Muscle of leg (tissue), 11 donors: ENCODE results near the gene ZNF385A. TPM values are rescaled to one million over a fixed set of nuclear protein-coding genes. Genes with fewer than 3 reads are reported as not detected.
"Not testable (repeated sequence)": the region's sequence is repeated elsewhere in the genome, so short reads cannot be mapped to it uniquely, and the experiment has no call there.

Source experiments
- DNase-seq: peaks from one replicate; pipeline ENCODE4 v3.0.0; 2013
- H3K27ac ChIP-seq: one replicate; pipeline ENCODE4 v1.5.1; 2013; ENCODE audit warnings: mild to moderate bottlenecking, low read length, control low read depth
- H3K27me3 ChIP-seq: one replicate; pipeline ENCODE4 v1.6.1; 2013; ENCODE audit warnings: low read length; ENCODE audit not compliant: control insufficient read depth, insufficient read depth
- H3K36me3 ChIP-seq: one replicate; pipeline ENCODE4 v1.6.1; 2013; ENCODE audit warnings: low read length; ENCODE audit not compliant: control insufficient read depth, insufficient read depth
- H3K4me1 ChIP-seq: one replicate; pipeline ENCODE4 v1.6.1; 2013; ENCODE audit warnings: low read length; ENCODE audit not compliant: control insufficient read depth, insufficient read depth
- H3K4me3 ChIP-seq: one replicate; pipeline ENCODE4 v1.5.1; 2013; ENCODE audit warnings: low read length, control low read depth
- H3K9me3 ChIP-seq: replicated peaks from 2 replicates; pipeline ENCODE4 v1.6.1; 2013; ENCODE audit warnings: low read depth, low read length; ENCODE audit not compliant: control insufficient read depth
- WGBS: methylation state at CpG from one replicate; pipeline ENCODE4 v1.1.5; 2013; ENCODE audit warnings: missing lambda C conversion rate; ENCODE audit not compliant: insufficient coverage; 5-methylcytosine and 5-hydroxymethylcytosine counted together
- polyA plus RNA-seq, 8 donors: library from polyadenylated mRNA; unstranded; fragments of 120-200 nt; gene quantifications; one replicate each; pipeline versions ENCODE4 v1.2.1 to v1.2.3, GENCODE V29; 2013; ENCODE audit warnings: inconsistent platforms in 1 of 8, low replicate concordance in 1 of 8; ENCODE audit not compliant: insufficient read length in 8 of 8, insufficient read depth in 1 of 8
- total RNA-seq: library from RNA; stranded (reverse); fragments of 120-200 nt; gene quantifications from one replicate; pipeline ENCODE4 v1.2.4, GENCODE V29; 2013

Gene ZNF385A
- total and polyA plus RNA-seq, 9 donors, result 2.7 to 23.8 (median 13.0) TPM

DNA sequence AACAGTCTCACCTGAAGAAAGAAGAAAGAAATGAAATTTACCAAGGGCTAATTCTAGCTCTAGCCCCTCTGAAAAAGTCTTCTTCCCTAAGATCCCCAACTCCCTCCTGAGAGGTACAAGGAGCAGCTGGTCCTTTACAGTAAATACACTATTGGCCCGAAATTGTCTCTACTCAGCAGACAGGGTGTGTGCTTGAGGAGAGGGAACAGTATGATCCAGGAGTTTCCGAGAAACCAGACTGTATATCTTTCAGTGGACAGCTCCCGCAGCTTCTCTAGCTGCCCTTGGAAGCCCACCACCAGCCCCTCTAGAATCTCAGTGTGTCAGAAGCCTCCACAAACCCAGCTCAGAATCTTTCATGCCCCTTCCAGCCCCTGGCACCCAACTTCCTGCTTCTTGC is 28.3 kb downstream of the ZNF385A start:
- Histone ChIP-seq H3K27me3 (no peaks in the 10 kb centered on the region), H3K36me3 (peaks cover 4% of the 10 kb centered on the region), H3K27ac (peak overlapping the region; percentile 96), H3K4me3 (no peak overlapping the region), H3K9me3 (no peaks in the 10 kb centered on the region), H3K4me1 (peaks cover 87% of the 10 kb centered on the region)
- peak; percentile 90 for DNase-seq
- no CpG with 5 or more reads among the region's 3 CpGs for WGBS

DNA sequence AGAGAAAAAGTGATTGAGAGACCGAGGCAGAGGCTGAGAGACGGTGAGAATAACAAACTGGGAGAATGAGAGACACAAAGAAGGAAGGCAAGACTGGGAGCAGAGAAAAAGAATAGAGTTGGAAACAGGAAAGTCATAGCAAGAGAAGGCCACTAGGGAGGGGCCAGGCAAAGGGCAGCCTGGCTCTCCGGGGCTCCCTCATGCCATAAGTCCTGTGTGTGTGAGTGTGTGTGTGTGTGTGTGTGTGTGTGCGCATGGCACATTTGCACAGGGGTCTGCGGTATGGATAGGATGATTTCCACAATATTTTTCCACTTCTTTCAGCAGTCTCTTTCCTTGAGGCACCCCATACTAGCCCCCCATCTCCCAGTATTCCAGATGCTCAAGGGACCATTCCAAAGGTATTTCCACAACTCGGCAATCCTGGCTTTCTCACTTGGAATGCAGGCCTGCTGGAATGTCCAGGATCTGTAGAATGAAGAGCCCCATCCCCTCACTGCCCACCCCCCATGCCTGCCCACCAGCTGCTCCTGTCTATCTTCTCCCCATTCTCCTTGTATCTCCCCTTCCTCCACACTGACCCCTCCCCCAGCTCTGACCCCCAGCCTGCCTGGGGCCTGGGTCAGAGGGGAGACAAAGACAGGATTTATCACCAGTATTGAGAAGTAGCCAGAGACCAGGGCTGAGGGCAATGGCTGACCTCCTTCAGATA is 29.3 kb downstream of the ZNF385A start:
- Histone ChIP-seq H3K27me3 (no peaks in the 10 kb centered on the region), H3K4me3 (no peak overlapping the region), H3K4me1 (peaks cover 85% of the 10 kb centered on the region), H3K36me3 (peaks cover 13% of the 10 kb centered on the region), H3K27ac (peak overlapping the region; percentile 96), H3K9me3 (no peaks in the 10 kb centered on the region)
- peak; percentile 38 for DNase-seq
- WGBS, result 36% methylated on average over 3 of the region's 6 CpGs

DNA sequence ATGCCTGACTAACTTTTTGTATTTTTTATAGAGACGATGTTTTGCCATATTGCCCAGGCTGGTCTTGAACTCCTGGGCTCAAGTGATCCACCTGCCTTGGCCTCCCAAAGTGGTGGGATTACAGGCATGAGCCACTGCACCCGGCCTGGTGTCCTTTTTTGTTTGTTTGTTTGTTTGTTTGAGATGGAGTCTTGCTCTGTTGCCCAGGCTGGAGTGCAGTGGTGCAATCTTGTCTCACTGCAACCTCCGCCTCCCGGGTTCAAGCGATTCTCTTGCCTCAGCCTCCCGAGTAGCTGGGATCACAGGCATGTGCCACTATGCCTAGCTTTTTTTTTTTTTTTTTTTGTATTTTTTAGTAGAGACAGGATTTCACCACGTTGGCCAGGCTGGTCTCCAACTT is 30.3 kb downstream of the ZNF385A start:
- DNase-seq, H3K27me3 ChIP-seq, H3K27ac ChIP-seq, H3K9me3 ChIP-seq, H3K4me3 ChIP-seq: not testable (repeated sequence)
- Histone ChIP-seq H3K36me3 (peaks cover 23% of the 10 kb centered on the region), H3K4me1 (peaks cover 76% of the 10 kb centered on the region)
- 70% methylated on average over 2 of the region's 7 CpGs for WGBS

DNA sequence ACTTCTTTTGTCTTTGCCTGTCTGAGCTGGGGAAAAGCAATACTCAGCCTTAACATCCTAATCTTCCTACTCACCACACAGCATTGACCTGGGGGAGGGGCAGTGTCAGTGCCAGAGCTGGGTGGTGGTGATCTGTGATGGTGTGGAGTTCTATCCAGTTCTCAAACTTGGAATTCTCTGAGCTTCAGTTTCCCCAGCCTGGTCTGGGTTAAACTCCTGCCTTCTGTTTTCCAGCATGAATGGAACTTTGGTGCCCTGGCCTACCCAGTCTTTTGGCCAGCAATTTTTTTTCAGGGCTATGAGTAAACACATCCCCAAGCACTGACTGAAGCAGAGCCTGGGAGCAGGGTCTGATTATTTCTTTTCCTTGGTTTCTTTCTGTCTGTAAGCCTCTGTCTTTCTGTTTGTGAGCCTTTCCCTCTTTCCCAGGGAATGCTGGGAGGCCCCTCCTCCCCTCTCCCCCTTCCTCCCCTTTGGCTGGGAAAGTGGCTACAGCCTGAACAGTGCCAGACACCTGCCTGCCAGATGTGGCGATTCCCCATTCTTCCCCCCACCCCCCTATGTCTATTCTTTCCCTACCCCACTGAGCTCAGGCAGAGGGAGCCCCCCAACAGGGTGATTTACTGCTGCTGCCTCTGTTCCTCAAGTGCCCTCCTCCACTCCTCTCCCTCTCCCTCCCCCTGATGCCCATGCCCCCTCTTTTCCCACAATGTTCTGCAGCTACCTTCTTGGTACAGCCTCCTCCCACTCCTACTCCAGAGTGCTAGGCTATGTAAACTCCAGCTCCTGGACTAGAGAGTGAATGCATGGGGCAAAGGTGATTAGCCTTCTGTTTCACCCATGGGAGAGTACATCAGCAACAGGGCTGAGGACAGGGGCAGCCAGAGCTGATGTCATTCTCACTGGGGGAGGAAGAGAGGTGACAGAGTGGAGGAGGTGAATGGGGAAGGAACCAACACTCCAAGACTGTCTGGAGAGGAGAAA is 31.4 kb downstream of the ZNF385A start:
- H3K9me3 ChIP-seq, result no peaks in the 10 kb centered on the region
- DNase-seq, result peak; percentile 83
- peak overlapping the region; percentile 79 for H3K27ac ChIP-seq
- no peaks in the 10 kb centered on the region for H3K27me3 ChIP-seq
- H3K4me1 ChIP-seq, result peaks cover 69% of the 10 kb centered on the region
- H3K4me3 ChIP-seq, result peak overlapping the region; percentile 2
- 0% methylated on average over 1 of the region's 1 CpG for WGBS
- H3K36me3 ChIP-seq, result peaks cover 32% of the 10 kb centered on the region

DNA sequence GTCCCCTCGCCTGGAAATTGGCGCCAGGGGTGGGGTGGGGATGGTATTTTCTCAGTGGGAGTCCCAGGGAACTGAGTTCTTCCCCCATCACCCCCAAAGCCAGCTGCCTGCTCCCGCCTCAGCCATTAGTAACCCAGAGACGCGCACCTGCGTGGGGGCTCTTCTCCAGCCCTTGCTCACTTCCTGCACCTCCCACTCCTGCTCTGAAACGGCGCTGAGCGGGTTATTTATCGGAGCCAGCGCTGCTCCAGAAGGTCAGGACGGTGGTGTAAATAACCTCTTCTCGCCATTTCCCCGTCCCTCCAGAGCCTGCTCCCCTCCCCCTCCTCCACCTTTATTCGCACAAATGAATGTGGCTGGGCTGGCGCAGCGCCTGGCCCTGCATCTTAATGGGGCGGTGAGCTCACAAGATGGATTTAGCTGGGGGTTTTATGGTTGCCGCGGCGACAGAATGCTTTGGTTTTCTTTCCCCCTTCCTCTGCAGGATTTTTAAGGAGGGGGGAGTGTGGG is 32.5 kb downstream of the ZNF385A start:
- peak; percentile 87 for DNase-seq
- 8% methylated on average over 8 of the region's 21 CpGs for WGBS
- Histone ChIP-seq H3K27ac (peak overlapping the region; percentile 79), H3K4me3 (no peak overlapping the region), H3K9me3 (no peaks in the 10 kb centered on the region), H3K27me3 (no peaks in the 10 kb centered on the region), H3K36me3 (peaks cover 43% of the 10 kb centered on the region), H3K4me1 (peaks cover 58% of the 10 kb centered on the region)

DNA sequence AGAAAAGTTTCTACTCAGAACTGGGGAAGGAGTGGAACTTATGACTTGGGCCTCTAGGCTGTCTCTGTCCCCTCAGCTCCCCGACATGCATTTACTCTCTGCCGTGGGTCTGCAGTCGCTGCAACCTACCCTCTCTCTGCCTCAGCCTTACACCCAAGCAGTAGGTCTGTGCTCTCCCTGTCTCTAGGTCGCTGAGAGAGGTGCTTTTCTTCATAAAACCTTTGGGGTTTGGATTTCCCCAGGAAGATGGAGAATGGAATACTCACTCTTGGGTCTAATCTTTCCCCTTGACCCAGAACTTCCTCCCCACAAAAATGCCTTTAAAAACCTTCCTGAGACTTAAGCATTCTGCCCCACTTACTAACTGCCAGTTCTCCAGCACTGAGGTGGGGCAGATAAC is 33.2 kb downstream of the ZNF385A start:
- no CpG with 5 or more reads among the region's 4 CpGs for whole genome bisulfite sequencing
- H3K27ac ChIP-seq, result peak overlapping the region; percentile 79

DNA sequence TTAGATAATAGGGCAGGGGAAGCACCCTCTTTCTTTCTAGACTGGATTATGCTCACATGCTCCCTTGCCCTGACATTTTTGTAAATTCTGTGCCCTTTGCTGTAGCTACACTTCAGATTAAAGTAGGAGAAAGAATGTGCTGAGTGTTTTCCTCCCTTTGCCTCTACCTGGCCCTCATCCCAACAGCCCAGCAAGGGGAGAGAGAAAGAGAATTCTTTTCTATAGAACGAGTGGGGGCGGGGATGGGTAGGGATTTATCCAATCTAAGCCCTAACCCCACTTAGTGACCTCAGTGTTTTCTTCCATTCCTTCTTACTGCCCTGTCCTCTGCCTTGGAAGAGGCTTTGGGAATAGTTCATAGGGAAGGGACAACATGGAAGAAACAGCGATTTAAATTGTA is 33.8 kb downstream of the ZNF385A start:
- H3K27ac ChIP-seq, result no peak overlapping the region
- H3K4me3 ChIP-seq, result no peak overlapping the region
- DNase-seq, result no peak
- no peaks in the 10 kb centered on the region for H3K27me3 ChIP-seq
- H3K36me3 ChIP-seq, result peaks cover 53% of the 10 kb centered on the region
- WGBS, result no CpG with 5 or more reads among the region's 3 CpGs
- H3K4me1 ChIP-seq, result peaks cover 45% of the 10 kb centered on the region
- H3K9me3 ChIP-seq, result no peaks in the 10 kb centered on the region

More for the DNA sequence above, 33.2 kb downstream of the ZNF385A start:
- DNase-seq, result no peak
- Histone ChIP-seq H3K9me3 (no peaks in the 10 kb centered on the region), H3K4me1 (peaks cover 51% of the 10 kb centered on the region), H3K27me3 (no peaks in the 10 kb centered on the region), H3K4me3 (no peak overlapping the region), H3K36me3 (peaks cover 50% of the 10 kb centered on the region)

DNA sequence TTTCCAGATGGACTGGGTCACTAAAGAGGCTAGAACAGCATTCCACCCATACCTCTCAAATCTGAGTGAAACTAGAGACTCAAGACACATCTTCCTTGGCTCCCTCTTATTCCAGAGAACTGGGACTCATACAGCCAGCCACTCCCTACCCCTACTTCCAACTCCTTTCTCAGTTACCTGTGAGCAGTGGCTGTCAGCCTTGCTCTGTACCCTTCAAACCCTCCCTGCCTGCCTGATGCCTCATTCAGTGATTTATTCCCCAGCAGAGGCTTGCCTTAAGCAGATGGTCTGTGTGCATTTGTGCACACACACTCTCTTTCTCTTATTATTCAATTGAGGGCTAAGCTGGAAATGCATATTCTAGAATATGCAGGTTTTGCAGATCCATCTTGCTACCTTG is 34.9 kb downstream of the ZNF385A start:
- Histone ChIP-seq H3K27ac (no peak overlapping the region), H3K4me3 (no peak overlapping the region), H3K27me3 (no peaks in the 10 kb centered on the region), H3K9me3 (no peaks in the 10 kb centered on the region), H3K4me1 (peaks cover 34% of the 10 kb centered on the region), H3K36me3 (peaks cover 63% of the 10 kb centered on the region)
- no peak for DNase-seq

DNA sequence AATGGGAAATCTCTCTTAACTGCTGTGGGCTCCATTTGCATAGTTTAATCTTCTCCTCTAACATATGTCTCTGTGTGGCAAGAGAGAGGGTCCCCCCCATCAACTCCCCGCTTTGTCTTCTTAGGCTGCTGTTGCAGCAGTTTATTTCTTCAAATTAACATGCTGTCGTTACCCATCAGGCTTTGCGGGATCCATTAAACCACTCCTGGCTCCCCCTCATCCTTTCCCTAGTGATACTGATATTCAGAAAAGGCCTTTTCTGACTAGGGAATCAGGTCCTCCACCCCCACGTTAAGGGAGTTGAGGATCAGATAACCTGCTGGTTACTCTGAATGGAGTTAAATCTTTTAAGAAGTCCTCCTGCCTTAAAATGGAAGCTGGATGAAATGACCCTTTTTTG is 35.5 kb downstream of the ZNF385A start:
- Histone ChIP-seq H3K27ac (no peak overlapping the region), H3K4me1 (peaks cover 32% of the 10 kb centered on the region), H3K36me3 (peaks cover 63% of the 10 kb centered on the region), H3K27me3 (no peaks in the 10 kb centered on the region), H3K9me3 (no peaks in the 10 kb centered on the region), H3K4me3 (no peak overlapping the region)
- WGBS, result 100% methylated on average over 1 of the region's 4 CpGs
- DNase-seq, result no peak
